H1 (cell line): ENCODE data around the gene LRRC49. TPM values are rescaled to one million over a fixed set of nuclear protein-coding genes. Genes with fewer than 3 reads are reported as not detected.

Source experiments
- CTCF ChIA-PET: fragments of 300-600 bp; sonication (Branson Sonifier 250); formaldehyde crosslinking; loops from one replicate; lab custom pipeline; 2021; ENCODE audit not compliant: partially characterized antibody; lab: Charles Lee
- POLR2A ChIA-PET: fragments of 300-600 bp; sonication (Branson Sonifier 250); formaldehyde crosslinking; loops from one replicate; lab custom pipeline; 2021; ENCODE audit warnings: inconsistent platforms; ENCODE audit not compliant: partially characterized antibody; lab: Charles Lee
- DNase-seq, 2 experiments: peaks; one replicate each; pipeline versions ENCODE4 v3.0.0 to v3.0.0-alpha.2; 2010 to 2022; ENCODE audit warnings: low spot score in 2 of 2, low read depth in 1 of 2, mixed read lengths in 1 of 2
- FAIRE-seq: peaks from 2 replicates; lab custom pipeline; 2011; peaks lifted over from hg19 to GRCh38; lab: Jason Lieb, UNC
- H2AFZ ChIP-seq: 2 replicates; pipeline ENCODE4 v1.8.1; 2012; ENCODE audit warnings: low read length, inconsistent platforms
- H2AK5ac ChIP-seq: 2 replicates; pipeline ENCODE4 v1.6.1; 2013; ENCODE audit warnings: low read depth, low read length
- H2BK120ac ChIP-seq: replicated peaks from 2 replicates; pipeline ENCODE3; 2013; ENCODE audit warnings: low read depth, low read length, inconsistent platforms
- H2BK12ac ChIP-seq: 2 replicates; pipeline ENCODE4 v1.6.1; 2013; ENCODE audit warnings: low read depth, low read length
- H2BK15ac ChIP-seq: 2 replicates; pipeline ENCODE4 v1.6.1; 2013; ENCODE audit warnings: low read length
- H2BK20ac ChIP-seq: 2 replicates; pipeline ENCODE4 v1.6.1; 2013; ENCODE audit warnings: low read length
- H2BK5ac ChIP-seq: 2 replicates; pipeline ENCODE4 v1.6.1; 2013; ENCODE audit warnings: low read depth, low read length
- H3K14ac ChIP-seq: 2 replicates; pipeline ENCODE4 v1.6.1; 2013; ENCODE audit warnings: inconsistent platforms; ENCODE audit not compliant: insufficient read length
- H3K18ac ChIP-seq: 2 replicates; pipeline ENCODE4 v1.6.1; 2013; ENCODE audit warnings: low read length; ENCODE audit errors: extremely low read depth
- H3K23ac ChIP-seq: 2 replicates; pipeline ENCODE4 v1.6.1; 2013; ENCODE audit warnings: inconsistent platforms; ENCODE audit not compliant: insufficient read length
- H3K23me2 ChIP-seq: 2 replicates; pipeline ENCODE4 v1.6.1; 2013; ENCODE audit warnings: low read depth, low read length
- H3K27ac ChIP-seq: 2 replicates; pipeline ENCODE4 v1.6.1; 2011; ENCODE audit warnings: low read depth, low read length, inconsistent platforms
- H3K27me3 ChIP-seq, 4 experiments: replicated peaks in 1 of 4; 1 replicate in 1 of 4; 2 replicates in 3 of 4; pipeline versions ENCODE4 v1.6.1 to v1.8.1; 2011 to 2013; ENCODE audit warnings: low read length in 3 of 4, mild to moderate bottlenecking in 3 of 4, inconsistent platforms in 2 of 4, mixed read lengths in 2 of 4, moderate library complexity in 1 of 4; ENCODE audit not compliant: control insufficient read depth in 3 of 4, insufficient read depth in 3 of 4; ENCODE audit errors: extremely low read depth in 1 of 4
- H3K36me3 ChIP-seq, 4 experiments: 2 replicates each; pipeline versions ENCODE4 v1.6.1 to v1.8.1; 2011 to 2013; ENCODE audit warnings: mild to moderate bottlenecking in 4 of 4, low read length in 3 of 4, moderate library complexity in 2 of 4, control low read depth in 1 of 4, inconsistent platforms in 1 of 4; ENCODE audit not compliant: insufficient read depth in 4 of 4, control insufficient read depth in 2 of 4
- H3K4ac ChIP-seq: replicated peaks from 2 replicates; pipeline ENCODE3; 2013; ENCODE audit warnings: low read length, low read depth, mixed read lengths, inconsistent platforms; ENCODE audit not compliant: insufficient read length
- H3K4me1 ChIP-seq, 4 experiments: replicated peaks in 1 of 4; 1 replicate in 1 of 4; 2 replicates in 3 of 4; pipeline versions ENCODE4 v1.6.1 to v1.8.1; 2011 to 2013; ENCODE audit warnings: low read length in 3 of 4, inconsistent platforms in 2 of 4, mixed read lengths in 1 of 4; ENCODE audit not compliant: insufficient read depth in 4 of 4, control insufficient read depth in 3 of 4
- H3K4me2 ChIP-seq, 2 experiments: 2 replicates each; pipeline versions ENCODE4 v1.6.1 to v1.8.1; 2011 to 2013; ENCODE audit warnings: low read depth in 2 of 2, low read length in 2 of 2, control low read depth in 1 of 2, inconsistent platforms in 1 of 2, mild to moderate bottlenecking in 1 of 2; ENCODE audit not compliant: insufficient read depth in 1 of 2
- H3K4me3 ChIP-seq, 4 experiments: fragments of 200-600, 300-600 bp in 1 of 4; sonication (generic), shearing (Covaris generic), sonication (Bioruptor Twin) in 1 of 4; 2 replicates each; pipeline versions ENCODE4 v1.5.1 to v1.8.1; 2011 to 2016; ENCODE audit warnings: low read length in 4 of 4, low read depth in 3 of 4, control low read depth in 2 of 4, inconsistent platforms in 2 of 4, mild to moderate bottlenecking in 2 of 4, mixed read lengths in 1 of 4, moderate library complexity in 1 of 4; ENCODE audit not compliant: insufficient read depth in 2 of 4; ENCODE audit errors: extremely low read depth in 1 of 4
- H3K56ac ChIP-seq: replicated peaks from 2 replicates; pipeline ENCODE3; 2013; ENCODE audit warnings: low read depth, mild to moderate bottlenecking, mixed read lengths, low read length, inconsistent platforms; ENCODE audit not compliant: insufficient read length
- H3K79me1 ChIP-seq: 2 replicates; pipeline ENCODE4 v1.6.1; 2013; ENCODE audit warnings: low read depth, low read length, control low read depth
- H3K79me2 ChIP-seq, 2 experiments: 2 replicates each; pipeline versions ENCODE4 v1.6.1 to v1.8.1; 2012 to 2013; ENCODE audit warnings: low read length in 2 of 2, mild to moderate bottlenecking in 2 of 2, inconsistent platforms in 1 of 2; ENCODE audit not compliant: insufficient read depth in 2 of 2, control insufficient read depth in 1 of 2
- H3K9ac ChIP-seq, 4 experiments: replicated peaks in 1 of 4; 1 replicate in 1 of 4; 2 replicates in 3 of 4; pipeline versions ENCODE4 v1.6.1 to v1.8.1; 2011 to 2013; ENCODE audit warnings: low read depth in 3 of 4, low read length in 3 of 4, control low read depth in 2 of 4, mild to moderate bottlenecking in 2 of 4, moderate library complexity in 2 of 4, inconsistent platforms in 1 of 4; ENCODE audit errors: extremely low read depth in 1 of 4
- H3K9me3 ChIP-seq, 2 experiments: 2 replicates each; pipeline versions ENCODE4 v1.6.1 to v1.8.1; 2012 to 2013; ENCODE audit warnings: mild to moderate bottlenecking in 2 of 2, moderate library complexity in 2 of 2, control low read depth in 1 of 2, inconsistent platforms in 1 of 2, low read depth in 1 of 2, low read length in 1 of 2, mixed read lengths in 1 of 2; ENCODE audit not compliant: insufficient read depth in 2 of 2
- H4K20me1 ChIP-seq, 2 experiments: replicated peaks in 1 of 2; 2 replicates each; pipeline versions ENCODE3 to v1.8.1; 2011 to 2013; ENCODE audit warnings: inconsistent platforms in 2 of 2, low read length in 2 of 2, mild to moderate bottlenecking in 1 of 2; ENCODE audit not compliant: insufficient read depth in 2 of 2, control insufficient read depth in 1 of 2
- H4K5ac ChIP-seq: 2 replicates; pipeline ENCODE4 v1.6.1; 2013; ENCODE audit warnings: low read length, low read depth, mixed read lengths, inconsistent platforms; ENCODE audit not compliant: insufficient read length
- H4K8ac ChIP-seq: 2 replicates; pipeline ENCODE4 v1.8.0; 2013; ENCODE audit warnings: mild to moderate bottlenecking, moderate library complexity, low read length, inconsistent platforms; ENCODE audit not compliant: insufficient read depth; ENCODE audit errors: extremely low read depth
- H4K91ac ChIP-seq: replicated peaks from 2 replicates; pipeline ENCODE3; 2013; ENCODE audit warnings: low read length, mixed read lengths, inconsistent platforms; ENCODE audit not compliant: insufficient read length
- BACH1 ChIP-seq: IDR thresholded peaks from 2 replicates; pipeline ENCODE4 v1.6.1; 2012; ENCODE audit warnings: low read length, improper control_type of control experiment
- EP300 ChIP-seq, 2 experiments: IDR thresholded peaks; 1 replicate in 1 of 2; 2 replicates in 1 of 2; pipeline ENCODE4 v1.6.1; 2011 to 2012; ENCODE audit warnings: low read depth in 2 of 2, low read length in 2 of 2, mild to moderate bottlenecking in 2 of 2, borderline replicate concordance in 1 of 2, inconsistent platforms in 1 of 2, moderate library complexity in 1 of 2
- FOSL1 ChIP-seq: IDR thresholded peaks from 2 replicates; pipeline ENCODE4 v1.6.1; 2011; ENCODE audit warnings: mild to moderate bottlenecking, low read depth, low read length, moderate library complexity; ENCODE audit not compliant: insufficient read depth
- GTF2F1 ChIP-seq: IDR thresholded peaks from 2 replicates; pipeline ENCODE4 v1.6.1; 2012; ENCODE audit warnings: low read depth, low read length, improper control_type of control experiment, borderline replicate concordance
- NRF1 ChIP-seq: IDR thresholded peaks from 2 replicates; pipeline ENCODE4 v1.6.1; 2011; ENCODE audit warnings: mild to moderate bottlenecking, low read depth, low read length, improper control_type of control experiment
- PHF8 ChIP-seq: fragments of 200-600 bp; sonication (generic); conservative IDR thresholded peaks from 2 replicates; pipeline ENCODE4 v1.7.1; 2012; ENCODE audit warnings: low read depth, mild to moderate bottlenecking, inconsistent platforms, low read length, moderate library complexity
- POLR2A ChIP-seq, 2 experiments: IDR thresholded peaks; 1 replicate in 1 of 2; 2 replicates in 1 of 2; pipeline ENCODE4 v1.6.1; 2011; ENCODE audit warnings: low read depth in 2 of 2, low read length in 2 of 2, mild to moderate bottlenecking in 2 of 2; ENCODE audit errors: control extremely low read depth in 1 of 2
- POU5F1 ChIP-seq: IDR thresholded peaks from 2 replicates; pipeline ENCODE4 v1.6.1; 2011; ENCODE audit warnings: low read depth, mild to moderate bottlenecking, low read length, moderate library complexity
- RFX5 ChIP-seq: IDR thresholded peaks from 2 replicates; pipeline ENCODE4 v1.6.1; 2011; ENCODE audit warnings: low read depth, low read length, improper control_type of control experiment, borderline replicate concordance
- RXRA ChIP-seq: IDR thresholded peaks from 2 replicates; pipeline ENCODE4 v1.6.1; 2011; ENCODE audit warnings: low read depth, mild to moderate bottlenecking, low read length, moderate library complexity; ENCODE audit not compliant: insufficient read depth
- SAP30 ChIP-seq: fragments of 300-600 bp; sonication (generic); IDR thresholded peaks from 2 replicates; pipeline ENCODE4 v1.7.1; 2012; ENCODE audit warnings: low read length, moderate library complexity, mild to moderate bottlenecking, inconsistent platforms; ENCODE audit not compliant: insufficient read depth, insufficient replicate concordance
- SIRT6 ChIP-seq: IDR thresholded peaks from one replicate; pipeline ENCODE4 v1.7.1; 2012; ENCODE audit warnings: low read length, inconsistent platforms
- SUZ12 ChIP-seq: fragments of 200-600 bp; sonication (generic); IDR thresholded peaks from 2 replicates; pipeline ENCODE4 v1.6.1; 2012; ENCODE audit warnings: mild to moderate bottlenecking, inconsistent platforms, low read length, moderate library complexity, mixed read lengths
- TBP ChIP-seq: IDR thresholded peaks from 2 replicates; pipeline ENCODE4 v1.6.1; 2011; ENCODE audit warnings: low read depth, low read length, improper control_type of control experiment
- TEAD4 ChIP-seq: IDR thresholded peaks from 2 replicates; pipeline ENCODE4 v1.6.1; 2012; ENCODE audit warnings: low read depth, low read length, inconsistent platforms, mixed read lengths
- YY1 ChIP-seq: IDR thresholded peaks from 2 replicates; pipeline ENCODE4 v1.6.1; 2011; ENCODE audit warnings: low read depth, mild to moderate bottlenecking, low read length
- WGBS, 2 experiments: shearing (Covaris generic) in 1 of 2; methylation state at CpG; one replicate each; pipeline versions ENCODE4 v1.1.6 to v1.1.7; 2013 to 2015; ENCODE audit warnings: low lambda C conversion rate in 2 of 2, mixed read lengths in 2 of 2, inconsistent platforms in 1 of 2, low coverage in 1 of 2, missing lambda C conversion rate in 1 of 2; ENCODE audit not compliant: insufficient replicate concordance in 2 of 2, insufficient coverage in 1 of 2, insufficient read length in 1 of 2; ENCODE audit errors: extremely low coverage in 1 of 2, missing lambda C conversion rate in 1 of 2; 5-methylcytosine and 5-hydroxymethylcytosine counted together
- polyA plus RNA-seq, 7 experiments: library from polyadenylated mRNA; depleted of rRNA in 3 of 7; stranded (reverse) in 5 of 7; unstranded in 2 of 7; fragments of >200 nt in 5 of 7; fragments of 200-250 nt in 2 of 7; gene quantifications; 1 replicate in 5 of 7; 2 replicates in 1 of 7; 4 replicates in 1 of 7; pipeline versions ENCODE4 v1.2.1 to v1.2.3, GENCODE V29; 2011 to 2013; ENCODE audit warnings: missing spikeins in 2 of 7, mixed read lengths in 2 of 7
- total RNA-seq: library from RNA; stranded (reverse); fragmentation: NEBNext Ultra II Directional; extraction: Animal tissue kit (Norgen Biotek cat#: 25700); gene quantifications from 2 replicates; pipeline ENCODE4 v1.2.1, GENCODE V29; 2021

The LRRC49 gene
- total and polyA plus RNA-seq, 2 of the 8 experiments (the other 6 are each of a cell fraction or from before 2014, with no cell fraction given): 5.0 to 10.4 TPM

DNA sequence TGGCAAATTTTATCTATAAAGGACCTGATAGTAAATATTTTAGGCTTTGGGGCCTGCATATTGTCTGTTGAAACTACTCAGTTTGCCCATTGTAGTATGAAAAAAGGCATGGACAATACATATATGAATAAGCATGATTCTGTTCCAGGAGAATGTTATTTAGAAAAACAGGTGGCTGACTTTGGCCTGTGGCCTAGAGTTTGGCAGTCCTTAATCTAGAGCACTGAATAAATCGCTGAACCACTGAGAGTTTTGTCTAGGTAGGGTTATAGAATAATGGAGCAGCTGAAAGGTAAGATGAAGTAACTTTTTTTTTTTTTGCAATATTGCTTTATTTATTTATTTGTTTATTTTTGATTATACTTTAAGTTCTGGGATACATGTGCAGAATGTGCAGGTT lies 75.0 kb downstream of the LRRC49 start:
- Histone ChIP-seq H2BK12ac (no peak overlapping the region), H3K79me2 (no peaks in the 10 kb centered on the region), H3K23ac (no peak overlapping the region), H3K27ac (no peak overlapping the region), H2AFZ (no peak overlapping the region), H3K4ac (no peak overlapping the region), H3K14ac (no peak overlapping the region), H4K5ac (no peak overlapping the region), H2BK5ac (no peak overlapping the region), H3K4me3 (no peak overlapping the region), H3K9me3 (no peaks in the 10 kb centered on the region), H2BK120ac (no peak overlapping the region), H3K23me2 (no peaks in the 10 kb centered on the region), H4K8ac (no peak overlapping the region), H3K36me3 (no peaks in the 10 kb centered on the region), H4K20me1 (no peaks in the 10 kb centered on the region), H3K27me3 (no peaks in the 10 kb centered on the region), H3K4me2 (no peak overlapping the region), H3K18ac (no peak overlapping the region), H3K9ac (no peak overlapping the region), H3K56ac (no peak overlapping the region), H4K91ac (no peak overlapping the region), H2AK5ac (no peak overlapping the region), H3K79me1 (no peaks in the 10 kb centered on the region), H2BK15ac (no peak overlapping the region), H3K4me1 (no peaks in the 10 kb centered on the region), H2BK20ac (no peak overlapping the region)
- no peak for DNase-seq
- ChIA-PET POLR2A (no interaction called here), CTCF (no interaction called here)
- no peak for FAIRE-seq
- WGBS, 2 experiments: 91% methylated on average over 1 of the region's 1 CpG; no CpG with 5 or more reads in 1 of the 2 experiments
- no peak for TF ChIP-seq TBP
- TF ChIP-seq SIRT6: no peak
- TF ChIP-seq RFX5: no peak
- TF ChIP-seq POLR2A (IDR thresholded peaks at IDR 0.05; ENCODE audit: control extremely low read depth in 1 of 2, low read depth in 2 of 2, low read length in 2 of 2): no peak
- TF ChIP-seq YY1: no peak
- no peak for TF ChIP-seq PHF8
- TF ChIP-seq SUZ12: no peak
- no peak for TF ChIP-seq POU5F1
- TF ChIP-seq EP300 (IDR thresholded peaks at IDR 0.05; ENCODE audit: borderline replicate concordance in 1 of 2, low read depth in 2 of 2, low read length in 2 of 2): no peak
- no peak for TF ChIP-seq TEAD4
- no peak for TF ChIP-seq GTF2F1
- no peak for TF ChIP-seq BACH1
- TF ChIP-seq NRF1: no peak
- TF ChIP-seq RXRA: no peak
- TF ChIP-seq FOSL1: no peak
- no peak for TF ChIP-seq SAP30
